ENCODE data around the gene UQCC5. TPM values are rescaled to one million over a fixed set of nuclear protein-coding genes. Genes with fewer than 3 reads are reported as not detected.

UQCC5 gene
- total RNA-seq, 1 experiment from 2014 or later: 45.8 TPM

DNA sequence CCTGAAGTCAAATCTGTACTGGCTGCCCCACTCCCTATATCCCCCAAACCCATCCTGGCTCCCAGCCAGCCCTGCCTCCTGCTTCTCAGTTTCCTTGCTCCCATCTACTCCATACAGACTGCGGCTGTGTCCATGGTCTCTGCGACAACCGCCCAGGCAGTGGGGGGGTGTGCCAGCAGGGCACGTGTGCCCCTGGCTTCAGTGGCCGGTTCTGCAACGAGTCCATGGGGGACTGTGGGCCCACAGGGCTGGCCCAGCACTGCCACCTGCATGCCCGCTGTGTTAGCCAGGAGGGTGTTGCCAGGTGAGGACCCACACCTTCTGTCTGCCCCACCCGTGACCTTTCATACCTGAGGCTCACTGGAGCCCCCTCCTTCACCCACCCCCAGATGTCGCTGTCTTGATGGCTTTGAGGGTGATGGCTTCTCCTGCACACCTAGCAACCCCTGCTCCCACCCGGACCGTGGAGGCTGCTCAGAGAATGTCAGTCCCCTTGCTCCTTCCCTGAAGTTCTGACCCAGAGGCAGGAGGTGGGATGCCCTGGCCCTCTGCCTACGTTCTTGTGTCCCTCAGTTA is 26.6 kb upstream of the UQCC5 start:
- peak overlapping the region in 1 of 3 experiments; percentile 44; a peak in 1 of 7 replicates for H3K27ac Mint-ChIP-seq
- WGBS (ENCODE audit: extremely low coverage, insufficient read length, low lambda C conversion rate): no CpG with 5 or more reads among the region's 12 CpGs
- Histone ChIP-seq H3K23ac (ENCODE audit: insufficient read length, low read depth, low read length) (no peak overlapping the region), H2BK12ac (ENCODE audit: insufficient read length, low read depth, low read length) (no peak overlapping the region), H3K27me3 (ENCODE audit: insufficient read depth, low read length) (no peaks in the 10 kb centered on the region), H2BK15ac (ENCODE audit: low read depth, low read length) (no peak overlapping the region), H3K79me2 (ENCODE audit: insufficient read depth, low read length) (no peaks in the 10 kb centered on the region), H2AFZ (ENCODE audit: low read length) (no peak overlapping the region), H3K23me2 (ENCODE audit: insufficient read length, low read depth, low read length, poor library complexity, severe bottlenecking) (no peaks in the 10 kb centered on the region), H2BK5ac (ENCODE audit: insufficient read length, low read length) (no peak overlapping the region), H3K9me3 (ENCODE audit: control insufficient read depth, low read depth, low read length) (no peaks in the 10 kb centered on the region), H3K4me2 (ENCODE audit: insufficient read depth, insufficient read length, low read length) (no peak overlapping the region), H3K4ac (ENCODE audit: low read depth, low read length) (no peak overlapping the region), H2BK120ac (ENCODE audit: low read depth, low read length, poor library complexity, severe bottlenecking) (no peak overlapping the region), H2BK20ac (ENCODE audit: low read depth, low read length, poor library complexity, severe bottlenecking) (no peak overlapping the region), H4K20me1 (ENCODE audit: control insufficient read depth, insufficient read depth, insufficient read length) (peaks cover 3% of the 10 kb centered on the region), H3K4me1 (ENCODE audit: insufficient read depth, low read length) (no peaks in the 10 kb centered on the region), H3T11ph (ENCODE audit: low read length) (no peak overlapping the region), H3K27ac (ENCODE audit: insufficient read length, low read depth, low read length) (no peak overlapping the region), H3K18ac (ENCODE audit: insufficient read length, low read depth, low read length) (no peak overlapping the region), H4K8ac (replicated peaks; ENCODE audit: insufficient read length, low read depth, low read length) (no peak overlapping the region), H3K14ac (ENCODE audit: insufficient read depth, low read length) (no peak overlapping the region; the same call in 1 of the 2 replicates), H4K5ac (ENCODE audit: insufficient read length, low read depth, low read length) (no peak overlapping the region), H3K79me1 (ENCODE audit: insufficient read depth, low read depth, low read length, poor library complexity, severe bottlenecking) (no peaks in the 10 kb centered on the region), H3K9ac (ENCODE audit: extremely low read depth, insufficient read length, low read length) (no peak overlapping the region), H2AK5ac (ENCODE audit: insufficient read length, low read length) (no peak overlapping the region), H4K91ac (ENCODE audit: insufficient read length, low read depth, low read length) (no peak overlapping the region), H3K56ac (ENCODE audit: insufficient read length, low read depth, low read length) (no peak overlapping the region)
- no peaks in the 10 kb centered on the region; the same call in 1 of the 2 replicates for H3K27me3 Mint-ChIP-seq (ENCODE audit: low read depth)
- no peaks in the 10 kb centered on the region for H3K9me3 Mint-ChIP-seq
- H3K4me1 Mint-ChIP-seq: peaks cover 10 to 20% of the 10 kb centered on the region in 2 experiments
- TF ChIP-seq, protein P1, sequence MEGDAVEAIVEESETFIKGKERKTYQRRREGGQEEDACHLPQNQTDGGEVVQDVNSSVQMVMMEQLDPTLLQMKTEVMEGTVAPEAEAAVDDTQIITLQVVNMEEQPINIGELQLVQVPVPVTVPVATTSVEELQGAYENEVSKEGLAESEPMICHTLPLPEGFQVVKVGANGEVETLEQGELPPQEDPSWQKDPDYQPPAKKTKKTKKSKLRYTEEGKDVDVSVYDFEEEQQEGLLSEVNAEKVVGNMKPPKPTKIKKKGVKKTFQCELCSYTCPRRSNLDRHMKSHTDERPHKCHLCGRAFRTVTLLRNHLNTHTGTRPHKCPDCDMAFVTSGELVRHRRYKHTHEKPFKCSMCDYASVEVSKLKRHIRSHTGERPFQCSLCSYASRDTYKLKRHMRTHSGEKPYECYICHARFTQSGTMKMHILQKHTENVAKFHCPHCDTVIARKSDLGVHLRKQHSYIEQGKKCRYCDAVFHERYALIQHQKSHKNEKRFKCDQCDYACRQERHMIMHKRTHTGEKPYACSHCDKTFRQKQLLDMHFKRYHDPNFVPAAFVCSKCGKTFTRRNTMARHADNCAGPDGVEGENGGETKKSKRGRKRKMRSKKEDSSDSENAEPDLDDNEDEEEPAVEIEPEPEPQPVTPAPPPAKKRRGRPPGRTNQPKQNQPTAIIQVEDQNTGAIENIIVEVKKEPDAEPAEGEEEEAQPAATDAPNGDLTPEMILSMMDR (conservative IDR thresholded peaks at IDR 0.05): no peak
- no peak overlapping the region for H3K4me3 Mint-ChIP-seq
- no peak for DNase-seq
- H3K36me3 Mint-ChIP-seq (ENCODE audit: insufficient read depth in 1 of 3, low read depth in 3 of 3): no peaks in the 10 kb centered on the region; a peak in 1 of 7 replicates

Measured in H9 (cell line).